ENCODE results near the gene GRIA2.

GRCh38 chr4:157372567-157372966 lies 152.0 kb downstream of the GRIA2 start:
- TF ChIP-seq SUZ12 (IDR thresholded peaks at IDR 0.05; ENCODE audit: extremely low read depth, insufficient read depth, insufficient read length) (no peak), YY1 (IDR thresholded peaks at IDR 0.05; ENCODE audit: insufficient read depth, insufficient read length) (no peak)

All from NT2/D1 (cell line).